Peyer's patch (tissue), 4 donors: ENCODE results near the gene CDK5. TPM values are rescaled to one million over a fixed set of nuclear protein-coding genes. Genes with fewer than 3 reads are reported as not detected.

Source experiments
- DNase-seq, 3 donors: peaks; one replicate each; pipeline ENCODE4 v3.0.0-alpha.2; 2017 to 2019
- H3K27ac ChIP-seq, 4 donors: fragments of 200-600 bp; sonication (generic); one replicate each; pipeline ENCODE4 v1.5.1; 2016 to 2019
- H3K27me3 ChIP-seq, 2 donors: fragments of 200-600 bp; sonication (generic); one replicate each; pipeline ENCODE4 v1.5.1; 2019
- H3K36me3 ChIP-seq, 3 donors: fragments of 200-600 bp; sonication (generic); one replicate each; pipeline ENCODE4 v1.5.1; 2016 to 2019
- H3K4me1 ChIP-seq, 4 donors: fragments of 200-600 bp; sonication (generic); one replicate each; pipeline ENCODE4 v1.5.1; 2016 to 2019
- H3K4me3 ChIP-seq, 4 donors: fragments of 200-600 bp; sonication (generic); 1 replicate in 3 of 4; 2 replicates in 1 of 4; pipeline ENCODE4 v1.5.1; 2016 to 2019; ENCODE audit warnings: mild to moderate bottlenecking in 1 of 4
- H3K9me3 ChIP-seq, 4 donors: fragments of 200-600 bp; sonication (generic); one replicate each; pipeline ENCODE4 v1.5.1; 2016 to 2019; ENCODE audit warnings: mild to moderate bottlenecking in 1 of 4
- CTCF ChIP-seq, 6 experiments: fragments of 450-650 bp in 4 of 6; fragments of 200-600 bp in 2 of 6; sonication (generic) in 1 of 6; IDR thresholded peaks; one replicate each; pipeline ENCODE4 v1.5.1; 2017 to 2019; ENCODE audit warnings: antibody characterized with exemption in 6 of 6, mild to moderate bottlenecking in 3 of 6, moderate library complexity in 1 of 6
- POLR2A ChIP-seq, 2 donors: fragments of 450-650 bp; IDR thresholded peaks; one replicate each; pipeline ENCODE4 v1.5.1; 2017; ENCODE audit warnings: antibody characterized with exemption in 2 of 2, mild to moderate bottlenecking in 2 of 2, moderate library complexity in 2 of 2
- total RNA-seq, 4 donors: library from RNA; depleted of rRNA; stranded (reverse); fragments of >200 nt; gene quantifications; one replicate each; pipeline ENCODE4 v1.1.0, GENCODE V29; 2016

The CDK5 gene
- total RNA-seq, 4 donors from 2014 or later = 6.9 to 15.4 (median 13.8) TPM

GRCh38 chr7:151082141-151083070, 24.7 kb upstream of the CDK5 start:
- Histone ChIP-seq H3K27me3 (no peaks in the 10 kb centered on the region), H3K4me1 (peaks cover 3 to 52% (median 37%) of the 10 kb centered on the region in 4 donors), H3K36me3 (no peaks in the 10 kb centered on the region), H3K27ac (peak overlapping the region; percentile 95 to 97 (median 96)), H3K9me3 (no peaks in the 10 kb centered on the region), H3K4me3 (peak overlapping the region; percentile 90 to 96 (median 94))
- DNase-seq = peak in 1 of 3 donors; percentile 48
- TF ChIP-seq CTCF (IDR thresholded peaks at IDR 0.05) (no peak), POLR2A (IDR thresholded peaks at IDR 0.05) (no peak)

- TF ChIP-seq POLR2A (IDR thresholded peaks at IDR 0.05) (peak in 1 of 2 donors; percentile 30), CTCF (IDR thresholded peaks at IDR 0.05) (no peak)
- Histone ChIP-seq H3K4me3 (peak overlapping the region; percentile 93 to 96 (median 95)), H3K27me3 (no peaks in the 10 kb centered on the region), H3K36me3 (peaks cover 0 to 8% (median 0%) of the 10 kb centered on the region in 3 donors), H3K9me3 (no peaks in the 10 kb centered on the region), H3K4me1 (peaks cover 3 to 52% (median 34%) of the 10 kb centered on the region in 4 donors), H3K27ac (peak overlapping the region; percentile 95 to 97 (median 96))
- peak in 2 of 3 donors; percentile 65 to 83 for DNase-seq
These were observed 23.7 kb upstream of the CDK5 start for GRCh38 chr7:151081170-151082101.

- Histone ChIP-seq H3K4me3 (peak within 1 kb of the TSS; percentile 93 to 96 (median 95)), H3K27me3 (no peaks in the 10 kb centered on the region), H3K9me3 (no peaks in the 10 kb centered on the region), H3K27ac (peak within 1 kb of the TSS; percentile 95 to 97 (median 96)), H3K4me1 (peaks cover 3 to 50% (median 34%) of the 10 kb centered on the region in 4 donors), H3K36me3 (peaks cover 0 to 14% (median 0%) of the 10 kb centered on the region in 3 donors)
- peak; percentile 91 to 95 (median 93) for DNase-seq
- TF ChIP-seq POLR2A (IDR thresholded peaks at IDR 0.05) = peak; percentile 74 to 81
- TF ChIP-seq CTCF (IDR thresholded peaks at IDR 0.05) = no peak
These were observed 22.9 kb upstream of the CDK5 start, which contains the start of gene FASTK for GRCh38 chr7:151080522-151081169. FASTK (minus strand) TSS chr7:151080809; CDS start chr7:151080766, 43 bp downstream.

- Histone ChIP-seq H3K36me3 (peaks cover 0 to 19% (median 0%) of the 10 kb centered on the region in 3 donors), H3K27ac (peak overlapping the region; percentile 95 to 97 (median 96)), H3K4me1 (peaks cover 3 to 45% (median 34%) of the 10 kb centered on the region in 4 donors), H3K27me3 (no peaks in the 10 kb centered on the region), H3K4me3 (peak overlapping the region; percentile 93 to 96 (median 95)), H3K9me3 (no peaks in the 10 kb centered on the region)
- DNase-seq = peak in 1 of 3 donors; percentile 56
- no peak for TF ChIP-seq POLR2A (IDR thresholded peaks at IDR 0.05)
- peak in 1 of 6 experiments; percentile 12 for TF ChIP-seq CTCF (IDR thresholded peaks at IDR 0.05)
These were observed 22.4 kb upstream of the CDK5 start for GRCh38 chr7:151080067-151080521.
